Activated CD8-positive, alpha-beta memory T cell treated with anti-CD3 and anti-CD28 coated beads, Interleukin-2, amount 50 U/mL, for 4 hours (primary cell): ENCODE measurements around the gene C20orf204.
"Not testable (repeated sequence)": the region's sequence is repeated elsewhere in the genome, so short reads cannot be mapped to it uniquely, and the experiment has no call there.

Experiments
- DNase-seq: peaks from one replicate; pipeline ENCODE4 v3.0.0-alpha.2; 2020

The C20orf204 gene

GRCh38 chr20:64035933-64036345 is at the start of gene C20orf204:
C20orf204 (plus strand) TSS chr20:64036182; CDS start chr20:64036324, 142 bp downstream.
- no peak for DNase-seq

GRCh38 chr20:64000906-64001305 is 35.1 kb upstream of the C20orf204 start:
- DNase-seq: no peak

- no peak for DNase-seq
Observed at GRCh38 chr20:64001607-64002011, 34.4 kb upstream of the C20orf204 start.

GRCh38 chr20:64003960-64004725 is 31.8 kb upstream of the C20orf204 start:
- no peak for DNase-seq

- no peak for DNase-seq
Observed at GRCh38 chr20:64005394-64005793, 30.6 kb upstream of the C20orf204 start.

GRCh38 chr20:64006490-64006889 is 29.5 kb upstream of the C20orf204 start:
- no peak for DNase-seq

- DNase-seq: no peak
Observed at GRCh38 chr20:64006902-64007301, 29.1 kb upstream of the C20orf204 start.

GRCh38 chr20:64009811-64010387 is 26.1 kb upstream of the C20orf204 start:
- no peak for DNase-seq

- DNase-seq: no peak
Observed at GRCh38 chr20:64010711-64011237, 25.2 kb upstream of the C20orf204 start.

GRCh38 chr20:64011366-64011779 is 24.6 kb upstream of the C20orf204 start:
- DNase-seq: no peak

- not testable (repeated sequence) for DNase-seq
Observed at GRCh38 chr20:64012385-64013154, 23.4 kb upstream of the C20orf204 start.

- no peak for DNase-seq
Observed at GRCh38 chr20:64015635-64016034, 20.3 kb upstream of the C20orf204 start.

GRCh38 chr20:64021124-64021975 is 14.6 kb upstream of the C20orf204 start:
- DNase-seq: no peak

GRCh38 chr20:64022671-64023360 is 13.2 kb upstream of the C20orf204 start:
- no peak for DNase-seq

- DNase-seq: no peak
Observed at GRCh38 chr20:64023361-64024140, 12.4 kb upstream of the C20orf204 start.

- no peak for DNase-seq
Observed at GRCh38 chr20:64024141-64024990, 11.6 kb upstream of the C20orf204 start.

GRCh38 chr20:64025101-64025825 is 10.7 kb upstream of the C20orf204 start:
- no peak for DNase-seq

GRCh38 chr20:64025826-64026412 is 10.1 kb upstream of the C20orf204 start:
- no peak for DNase-seq
